HG02885 (cell line): Measurements from ENCODE around the gene CFAP97D1.
"Not testable (repeated sequence)": the region's sequence is repeated elsewhere in the genome, so short reads cannot be mapped to it uniquely, and the experiment has no call there.

Experiments
- ATAC-seq: cut with Tn5 transposase; IDR thresholded peaks from one replicate; pipeline ENCODE4 v1.9.1; 2021; ENCODE audit warnings: mild to moderate bottlenecking; ENCODE audit not compliant: unreplicated experiment, poor library complexity

CFAP97D1 gene

GRCh38 chr17:43790311-43790940 is 10.2 kb downstream of the CFAP97D1 start:
- ATAC-seq: no peak

- ATAC-seq: no peak
Measured at GRCh38 chr17:43791589-43791988, 11.4 kb downstream of the CFAP97D1 start.

GRCh38 chr17:43792668-43793067 is 12.4 kb downstream of the CFAP97D1 start:
- not testable (repeated sequence) for ATAC-seq

GRCh38 chr17:43798024-43798423 is 17.8 kb downstream of the CFAP97D1 start:
- not testable (repeated sequence) for ATAC-seq

GRCh38 chr17:43799047-43799446 is 18.8 kb downstream of the CFAP97D1 start:
- ATAC-seq: no peak

- no peak for ATAC-seq
Measured at GRCh38 chr17:43800736-43801135, 20.5 kb downstream of the CFAP97D1 start.

GRCh38 chr17:43801844-43802243 is 21.6 kb downstream of the CFAP97D1 start:
- no peak for ATAC-seq

GRCh38 chr17:43803758-43804157 is 23.5 kb downstream of the CFAP97D1 start:
- ATAC-seq: no peak

- ATAC-seq: no peak
Measured at GRCh38 chr17:43805117-43805516, 24.9 kb downstream of the CFAP97D1 start.

GRCh38 chr17:43808076-43808475 is 27.8 kb downstream of the CFAP97D1 start:
- no peak for ATAC-seq

GRCh38 chr17:43809121-43809520 is 28.9 kb downstream of the CFAP97D1 start:
- ATAC-seq: no peak

GRCh38 chr17:43810226-43810715 is 30.0 kb downstream of the CFAP97D1 start:
- ATAC-seq: no peak

GRCh38 chr17:43810823-43811222 is 30.6 kb downstream of the CFAP97D1 start:
- ATAC-seq: no peak

- no peak for ATAC-seq
Measured at GRCh38 chr17:43812396-43813265, 32.4 kb downstream of the CFAP97D1 start.

- ATAC-seq: no peak
Measured at GRCh38 chr17:43813386-43813785, 33.2 kb downstream of the CFAP97D1 start.

GRCh38 chr17:43814026-43814425 is 33.8 kb downstream of the CFAP97D1 start:
- no peak for ATAC-seq

GRCh38 chr17:43814714-43815113 is 34.5 kb downstream of the CFAP97D1 start:
- ATAC-seq: no peak

- ATAC-seq: no peak
Measured at GRCh38 chr17:43816336-43817320, 36.4 kb downstream of the CFAP97D1 start.

- ATAC-seq: no peak
Measured at GRCh38 chr17:43817826-43818225, 37.6 kb downstream of the CFAP97D1 start.

GRCh38 chr17:43818966-43819365 is 38.7 kb downstream of the CFAP97D1 start:
- ATAC-seq: no peak
